Activated T-helper 17 cell treated with anti-CD3 and anti-CD28 coated beads, Interleukin-2, amount 50 U/mL, for 72 hours (primary cell): ENCODE measurements around the gene CLEC19A. TPM values are rescaled to one million over a fixed set of nuclear protein-coding genes. Genes with fewer than 3 reads are reported as not detected.

ENCODE experiments used
- ATAC-seq: fragments of 150-1000 bp; cut with Tn5 transposase; replicated peaks from 2 replicates; pipeline ENCODE4 v1.10.0; 2021; ENCODE audit warnings: mild to moderate bottlenecking, moderate library complexity
- H3K27ac Mint-ChIP-seq: one replicate; pipeline ENCODE4 v1.8.0; 2022; ENCODE audit warnings: mixed read lengths
- H3K27me3 Mint-ChIP-seq: one replicate; pipeline ENCODE4 v1.8.0; 2022; ENCODE audit warnings: mixed read lengths
- H3K36me3 Mint-ChIP-seq: one replicate; pipeline ENCODE4 v1.8.0; 2022; ENCODE audit warnings: low read depth, mild to moderate bottlenecking, mixed read lengths
- H3K4me1 Mint-ChIP-seq: one replicate; pipeline ENCODE4 v1.8.0; 2022; ENCODE audit warnings: mixed read lengths
- H3K4me3 Mint-ChIP-seq: one replicate; pipeline ENCODE4 v1.8.0; 2022; ENCODE audit warnings: mild to moderate bottlenecking, mixed read lengths
- H3K9me3 Mint-ChIP-seq: one replicate; pipeline ENCODE4 v1.8.0; 2022; ENCODE audit warnings: mixed read lengths
- total RNA-seq, 2 donors: library from RNA; stranded (reverse); gene quantifications; one replicate each; pipeline ENCODE4 v1.2.3, GENCODE V29; 2022

The CLEC19A gene
- total RNA-seq, result not detected

GRCh38 chr16:19285431-19285830, at the start of gene CLEC19A:
Gene CLEC19A (plus strand): TSS chr16:19285731. CDS start chr16:19285852, 121 bp downstream.
- H3K27me3 Mint-ChIP-seq, result peaks cover 13% of the 10 kb centered on the region

GRCh38 chr16:19235886-19236285, 49.6 kb upstream of the CLEC19A start:
- no peaks in the 10 kb centered on the region for H3K27me3 Mint-ChIP-seq
- ATAC-seq, result no peak
- H3K4me3 Mint-ChIP-seq, result no peak overlapping the region
- no peak overlapping the region for H3K27ac Mint-ChIP-seq
- H3K9me3 Mint-ChIP-seq, result peaks cover 13% of the 10 kb centered on the region
- no peaks in the 10 kb centered on the region for H3K36me3 Mint-ChIP-seq
- no peaks in the 10 kb centered on the region for H3K4me1 Mint-ChIP-seq

More at GRCh38 chr16:19285431-19285830, at the start of gene CLEC19A:
- no peaks in the 10 kb centered on the region for H3K9me3 Mint-ChIP-seq
- H3K36me3 Mint-ChIP-seq, result no peaks in the 10 kb centered on the region
- no peak within 1 kb of the TSS for H3K4me3 Mint-ChIP-seq
- ATAC-seq, result no peak
- no peak within 1 kb of the TSS for H3K27ac Mint-ChIP-seq
- peaks cover 4% of the 10 kb centered on the region for H3K4me1 Mint-ChIP-seq

- Mint-ChIP-seq H3K4me3 (no peak overlapping the region), H3K36me3 (no peaks in the 10 kb centered on the region), H3K27ac (no peak overlapping the region), H3K4me1 (no peaks in the 10 kb centered on the region), H3K27me3 (no peaks in the 10 kb centered on the region), H3K9me3 (peaks cover 13% of the 10 kb centered on the region)
- no peak for ATAC-seq
These were observed 48.8 kb upstream of the CLEC19A start for GRCh38 chr16:19236561-19237209.

- H3K4me1 Mint-ChIP-seq, result no peaks in the 10 kb centered on the region
These were observed 47.1 kb upstream of the CLEC19A start for GRCh38 chr16:19238406-19238805.

GRCh38 chr16:19239511-19240155, 45.9 kb upstream of the CLEC19A start:
- ATAC-seq, result no peak
- peaks cover 13% of the 10 kb centered on the region for H3K9me3 Mint-ChIP-seq
- no peak overlapping the region for H3K27ac Mint-ChIP-seq
- no peak overlapping the region for H3K4me3 Mint-ChIP-seq
- H3K36me3 Mint-ChIP-seq, result no peaks in the 10 kb centered on the region
- peaks cover 3% of the 10 kb centered on the region for H3K27me3 Mint-ChIP-seq
- no peaks in the 10 kb centered on the region for H3K4me1 Mint-ChIP-seq

More at GRCh38 chr16:19238406-19238805, 47.1 kb upstream of the CLEC19A start:
- no peak for ATAC-seq
- Mint-ChIP-seq H3K36me3 (no peaks in the 10 kb centered on the region), H3K27me3 (peaks cover 3% of the 10 kb centered on the region), H3K9me3 (peaks cover 13% of the 10 kb centered on the region), H3K4me3 (no peak overlapping the region), H3K27ac (no peak overlapping the region)

GRCh38 chr16:19240494-19240893, 45.0 kb upstream of the CLEC19A start:
- Mint-ChIP-seq H3K9me3 (peaks cover 6% of the 10 kb centered on the region), H3K4me1 (no peaks in the 10 kb centered on the region)

GRCh38 chr16:19241512-19241911, 44.0 kb upstream of the CLEC19A start:
- Mint-ChIP-seq H3K4me3 (no peak overlapping the region), H3K9me3 (no peaks in the 10 kb centered on the region), H3K4me1 (no peaks in the 10 kb centered on the region), H3K27ac (no peak overlapping the region), H3K27me3 (peaks cover 3% of the 10 kb centered on the region), H3K36me3 (no peaks in the 10 kb centered on the region)
- ATAC-seq, result no peak

More at GRCh38 chr16:19240494-19240893, 45.0 kb upstream of the CLEC19A start:
- Mint-ChIP-seq H3K27me3 (peaks cover 3% of the 10 kb centered on the region), H3K4me3 (no peak overlapping the region), H3K36me3 (no peaks in the 10 kb centered on the region), H3K27ac (no peak overlapping the region)
- ATAC-seq, result no peak

GRCh38 chr16:19242186-19242585, 43.3 kb upstream of the CLEC19A start:
- Mint-ChIP-seq H3K4me3 (no peak overlapping the region), H3K27me3 (peaks cover 3% of the 10 kb centered on the region), H3K36me3 (no peaks in the 10 kb centered on the region), H3K9me3 (no peaks in the 10 kb centered on the region), H3K4me1 (no peaks in the 10 kb centered on the region), H3K27ac (no peak overlapping the region)
- ATAC-seq, result no peak

GRCh38 chr16:19242987-19243575, 42.5 kb upstream of the CLEC19A start:
- Mint-ChIP-seq H3K27me3 (peaks cover 3% of the 10 kb centered on the region), H3K4me1 (no peaks in the 10 kb centered on the region), H3K4me3 (no peak overlapping the region), H3K9me3 (no peaks in the 10 kb centered on the region), H3K27ac (no peak overlapping the region), H3K36me3 (no peaks in the 10 kb centered on the region)
- ATAC-seq, result no peak

- Mint-ChIP-seq H3K36me3 (no peaks in the 10 kb centered on the region), H3K9me3 (no peaks in the 10 kb centered on the region), H3K4me3 (no peak overlapping the region), H3K4me1 (no peaks in the 10 kb centered on the region), H3K27me3 (peaks cover 3% of the 10 kb centered on the region), H3K27ac (no peak overlapping the region)
- ATAC-seq, result no peak
These were observed 40.1 kb upstream of the CLEC19A start for GRCh38 chr16:19245326-19245925.

- Mint-ChIP-seq H3K27ac (no peak overlapping the region), H3K27me3 (peaks cover 10% of the 10 kb centered on the region), H3K36me3 (no peaks in the 10 kb centered on the region), H3K4me3 (no peak overlapping the region), H3K9me3 (no peaks in the 10 kb centered on the region), H3K4me1 (no peaks in the 10 kb centered on the region)
- no peak for ATAC-seq
These were observed 32.6 kb upstream of the CLEC19A start for GRCh38 chr16:19252904-19253303.

GRCh38 chr16:19254611-19255010, 30.9 kb upstream of the CLEC19A start:
- Mint-ChIP-seq H3K27ac (no peak overlapping the region), H3K4me1 (no peaks in the 10 kb centered on the region), H3K9me3 (no peaks in the 10 kb centered on the region), H3K27me3 (peaks cover 13% of the 10 kb centered on the region), H3K36me3 (no peaks in the 10 kb centered on the region), H3K4me3 (no peak overlapping the region)
- ATAC-seq, result no peak

GRCh38 chr16:19264123-19264673, 21.3 kb upstream of the CLEC19A start:
- no peak for ATAC-seq
- no peaks in the 10 kb centered on the region for H3K36me3 Mint-ChIP-seq
- peaks cover 15% of the 10 kb centered on the region for H3K9me3 Mint-ChIP-seq
- no peaks in the 10 kb centered on the region for H3K4me1 Mint-ChIP-seq
- H3K4me3 Mint-ChIP-seq, result no peak overlapping the region
- no peak overlapping the region for H3K27ac Mint-ChIP-seq
- no peaks in the 10 kb centered on the region for H3K27me3 Mint-ChIP-seq

GRCh38 chr16:19265380-19265930, 20.1 kb upstream of the CLEC19A start:
- Mint-ChIP-seq H3K4me1 (no peaks in the 10 kb centered on the region), H3K9me3 (peaks cover 16% of the 10 kb centered on the region), H3K27ac (no peak overlapping the region), H3K27me3 (no peaks in the 10 kb centered on the region), H3K36me3 (no peaks in the 10 kb centered on the region), H3K4me3 (no peak overlapping the region)
- no peak for ATAC-seq
